ENCODE results near the gene HYKK. TPM values are rescaled to one million over a fixed set of nuclear protein-coding genes. Genes with fewer than 3 reads are reported as not detected.

HYKK gene
- total and polyA plus RNA-seq, 9 of the 15 experiments (the other 6 are each of a cell fraction or from before 2014, with no cell fraction given), result 1.9 to 6.1 (median 4.3) TPM

- TF ChIP-seq ZNF398 (CRISPR knock-in tag; IDR thresholded peaks at IDR 0.05), result no peak
- TF ChIP-seq HBP1 (CRISPR knock-in tag; IDR thresholded peaks at IDR 0.05), result no peak
- no peak for TF ChIP-seq ZNF146 (CRISPR knock-in tag; IDR thresholded peaks at IDR 0.05; ENCODE audit: unreplicated experiment)
- TF ChIP-seq ZNF184 (CRISPR knock-in tag; IDR thresholded peaks at IDR 0.05), result no peak
- TF ChIP-seq CREM (IDR thresholded peaks at IDR 0.05; ENCODE audit: low read depth), result 0 out of 2 replicates have a peak, but pooled peaks have one; percentile 14
- TF ChIP-seq NFIC (IDR thresholded peaks at IDR 0.05), result peak; percentile 53; the same call in 1 of the 2 replicates
- TF ChIP-seq, protein P1, sequence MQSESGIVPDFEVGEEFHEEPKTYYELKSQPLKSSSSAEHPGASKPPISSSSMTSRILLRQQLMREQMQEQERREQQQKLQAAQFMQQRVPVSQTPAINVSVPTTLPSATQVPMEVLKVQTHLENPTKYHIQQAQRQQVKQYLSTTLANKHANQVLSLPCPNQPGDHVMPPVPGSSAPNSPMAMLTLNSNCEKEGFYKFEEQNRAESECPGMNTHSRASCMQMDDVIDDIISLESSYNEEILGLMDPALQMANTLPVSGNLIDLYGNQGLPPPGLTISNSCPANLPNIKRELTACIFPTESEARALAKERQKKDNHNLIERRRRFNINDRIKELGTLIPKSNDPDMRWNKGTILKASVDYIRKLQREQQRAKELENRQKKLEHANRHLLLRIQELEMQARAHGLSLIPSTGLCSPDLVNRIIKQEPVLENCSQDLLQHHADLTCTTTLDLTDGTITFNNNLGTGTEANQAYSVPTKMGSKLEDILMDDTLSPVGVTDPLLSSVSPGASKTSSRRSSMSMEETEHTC (IDR thresholded peaks at IDR 0.05), result no peak
- no peak for TF ChIP-seq SRF (CRISPR knock-in tag; IDR thresholded peaks at IDR 0.05)
- no peak for TF ChIP-seq CHCHD3 (CRISPR knock-in tag; IDR thresholded peaks at IDR 0.05)
- no peak for TF ChIP-seq CEBPG (CRISPR knock-in tag; IDR thresholded peaks at IDR 0.05)
- no peak for TF ChIP-seq CEBPG (tag; conservative IDR thresholded peaks at IDR 0.05 in 1 of 2, IDR thresholded peaks at IDR 0.05 in 1 of 2)
- TF ChIP-seq ZBTB5 (IDR thresholded peaks at IDR 0.05), result no peak
Observed at GRCh38 chr15:78540141-78540870, 32.9 kb downstream of the HYKK start, which contains the start of gene PSMA4 (continued).
